ENCODE results near the gene CLN3. TPM values are rescaled to one million over a fixed set of nuclear protein-coding genes. Genes with fewer than 3 reads are reported as not detected.
"Not testable (repeated sequence)": the region's sequence is repeated elsewhere in the genome, so short reads cannot be mapped to it uniquely, and the experiment has no call there.

Gene CLN3
- total RNA-seq, 2 experiments from 2014 or later: 9.9 to 10.4 TPM

DNA sequence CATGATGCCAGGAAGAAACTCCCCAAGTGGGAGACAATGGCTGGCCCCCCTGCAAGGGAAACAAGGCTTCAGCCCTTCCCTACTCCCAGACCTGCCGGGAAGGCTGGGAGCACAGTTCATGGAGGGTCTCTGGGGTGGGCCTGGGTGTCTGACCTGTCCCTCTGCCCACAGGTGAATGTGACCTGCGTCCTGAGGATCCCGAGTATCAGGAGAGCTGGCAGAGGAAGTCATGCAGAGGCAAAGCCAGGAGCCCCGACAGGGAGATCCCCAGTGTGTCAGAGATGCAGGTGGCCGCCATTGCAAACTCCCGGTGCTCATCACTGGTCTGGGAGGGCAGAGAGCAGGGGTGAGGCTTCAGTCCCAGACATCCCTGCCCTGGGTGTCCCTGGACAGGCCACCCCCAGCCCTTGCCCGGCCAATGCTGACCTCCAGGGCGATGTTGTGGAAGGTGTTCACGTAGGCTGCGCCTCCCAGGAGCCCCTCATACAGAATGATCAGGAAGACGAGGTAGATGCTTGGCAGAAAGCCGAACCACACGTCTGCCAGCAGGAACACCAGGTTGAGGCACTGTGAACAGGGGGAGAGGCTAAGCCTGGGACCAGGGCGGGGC, 14.5 kb downstream of the CLN3 start:
- CTCF ChIA-PET: no interaction called here
- DNase-seq: no peak
- H3K27ac Mint-ChIP-seq: no peak overlapping the region

DNA sequence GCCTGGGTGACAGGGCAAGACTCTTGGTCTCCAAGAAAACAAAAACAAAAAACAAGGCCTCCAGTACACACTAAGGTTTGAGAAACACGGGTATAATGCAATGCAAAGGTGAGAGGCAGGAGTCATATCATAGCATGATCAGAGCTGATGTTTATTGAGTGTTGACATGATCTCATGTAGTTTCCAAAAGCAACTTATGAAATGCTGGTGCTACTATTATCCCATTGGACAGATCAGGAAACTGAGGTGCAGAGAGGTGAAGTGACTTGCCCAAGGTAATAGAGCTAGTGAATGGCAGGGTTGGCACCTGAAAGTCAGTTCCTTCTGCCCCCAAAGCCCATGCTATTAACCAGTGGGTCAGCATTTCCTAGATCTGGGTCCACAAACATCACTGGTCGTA, 16.7 kb downstream of the CLN3 start:
- CTCF ChIA-PET: no interaction called here
- intact Hi-C loops (cut with micrococcal nuclease): no loop called here
- Mint-ChIP-seq H3K4me1 (ENCODE audit: low read depth) (peaks cover 6% of the 10 kb centered on the region), H3K27me3 (ENCODE audit: low read depth) (no peaks in the 10 kb centered on the region), H3K36me3 (ENCODE audit: low read depth) (peaks cover 14% of the 10 kb centered on the region), H3K4me3 (no peak overlapping the region), H3K9me3 (no peaks in the 10 kb centered on the region), H3K27ac (no peak overlapping the region)
- no peak for DNase-seq

More for the DNA sequence above, 14.5 kb downstream of the CLN3 start:
- no peak overlapping the region for H3K4me3 Mint-ChIP-seq
- peaks cover 14% of the 10 kb centered on the region for H3K36me3 Mint-ChIP-seq (ENCODE audit: low read depth)
- peaks cover 6% of the 10 kb centered on the region for H3K4me1 Mint-ChIP-seq (ENCODE audit: low read depth)
- no peaks in the 10 kb centered on the region for H3K27me3 Mint-ChIP-seq (ENCODE audit: low read depth)
- H3K9me3 Mint-ChIP-seq: no peaks in the 10 kb centered on the region
- intact Hi-C loops (cut with micrococcal nuclease): no loop called here

DNA sequence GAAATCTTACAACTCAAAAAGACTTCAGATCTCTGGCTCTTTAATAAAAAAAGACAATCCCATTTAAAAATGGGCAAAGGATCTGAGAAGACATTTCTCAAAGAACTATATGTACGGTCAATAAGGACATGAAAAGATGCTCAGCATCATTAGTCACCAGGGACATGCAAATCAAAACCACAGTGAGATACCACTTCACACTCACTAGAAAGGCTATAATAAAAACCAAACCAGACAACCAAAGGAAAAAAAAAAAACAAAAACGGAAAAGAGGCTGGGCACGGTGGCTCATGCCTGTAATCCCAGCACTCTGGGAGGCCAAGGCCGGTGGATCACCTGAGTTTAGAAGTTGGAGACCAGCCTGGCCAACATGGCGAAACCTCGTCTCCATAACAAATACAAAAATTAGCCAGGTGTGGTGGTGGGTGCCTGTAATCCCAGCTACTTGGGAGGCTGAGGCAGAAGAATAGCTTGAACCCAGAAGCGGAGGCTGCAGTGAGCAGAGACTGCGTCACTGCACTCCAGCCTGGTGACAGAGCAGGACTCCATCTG, 18.1 kb downstream of the CLN3 start:
- Mint-ChIP-seq H3K27me3 (ENCODE audit: low read depth) (no peaks in the 10 kb centered on the region), H3K4me3 (no peak overlapping the region), H3K36me3 (ENCODE audit: low read depth) (peaks cover 14% of the 10 kb centered on the region), H3K27ac (peak overlapping the region; percentile 9), H3K4me1 (ENCODE audit: low read depth) (peaks cover 6% of the 10 kb centered on the region), H3K9me3 (no peaks in the 10 kb centered on the region)
- DNase-seq: no peak
- intact Hi-C loops (cut with micrococcal nuclease): no loop called here
- CTCF ChIA-PET: no interaction called here

GRCh38 chr16:28447081-28447480, 44.8 kb downstream of the CLN3 start:
- H3K27me3 Mint-ChIP-seq (ENCODE audit: low read depth); H3K27ac Mint-ChIP-seq; H3K36me3 Mint-ChIP-seq (ENCODE audit: low read depth); DNase-seq; H3K4me3 Mint-ChIP-seq; CTCF ChIA-PET; H3K4me1 Mint-ChIP-seq (ENCODE audit: low read depth); intact Hi-C loops (cut with micrococcal nuclease); H3K9me3 Mint-ChIP-seq: not testable (repeated sequence)

DNA sequence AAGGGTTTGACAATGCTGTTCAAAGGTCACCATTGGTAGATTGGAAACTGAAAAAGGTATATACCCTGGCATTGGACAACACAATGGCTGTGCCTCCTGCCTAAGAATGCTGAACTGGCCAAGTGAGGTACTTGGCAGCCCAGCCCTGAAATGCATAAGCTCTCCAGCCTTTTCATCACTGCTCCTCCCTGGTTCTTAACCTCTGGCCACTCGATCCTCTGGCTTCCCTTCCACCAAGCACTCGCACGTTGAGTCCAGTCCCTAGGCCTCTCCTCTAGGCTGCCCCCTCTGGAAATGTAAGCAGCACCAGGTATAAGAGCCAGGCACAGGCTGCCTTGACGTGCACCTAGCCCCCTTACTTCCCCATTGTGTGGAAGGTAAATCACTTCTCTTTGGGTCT, 45.5 kb downstream of the CLN3 start:
- H3K4me3 Mint-ChIP-seq; H3K4me1 Mint-ChIP-seq (ENCODE audit: low read depth); CTCF ChIA-PET; intact Hi-C loops (cut with micrococcal nuclease); DNase-seq; H3K36me3 Mint-ChIP-seq (ENCODE audit: low read depth); H3K27ac Mint-ChIP-seq; H3K27me3 Mint-ChIP-seq (ENCODE audit: low read depth); H3K9me3 Mint-ChIP-seq: not testable (repeated sequence)

DNA sequence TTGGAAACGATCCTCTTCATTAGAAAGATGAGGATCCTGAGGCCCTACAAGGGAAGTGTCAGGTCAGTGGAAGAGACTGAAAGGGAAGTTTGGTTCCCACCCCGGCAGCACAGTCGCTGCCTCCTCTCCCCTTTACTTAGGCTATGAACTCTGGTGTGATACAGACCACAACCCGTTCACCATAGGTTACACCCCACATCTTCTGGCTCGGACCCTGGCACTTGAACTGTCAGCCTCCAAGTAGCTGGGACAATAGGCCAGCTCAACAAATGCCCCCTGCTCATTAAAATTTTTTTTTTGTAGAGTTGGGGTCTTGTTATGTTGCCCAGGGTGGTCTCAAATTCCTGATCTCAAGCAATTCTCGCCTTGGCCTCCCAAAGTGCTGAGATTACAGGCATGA, 47.9 kb downstream of the CLN3 start:
- H3K9me3 Mint-ChIP-seq; H3K27me3 Mint-ChIP-seq (ENCODE audit: low read depth); CTCF ChIA-PET; DNase-seq; H3K27ac Mint-ChIP-seq; H3K36me3 Mint-ChIP-seq (ENCODE audit: low read depth); intact Hi-C loops (cut with micrococcal nuclease); H3K4me3 Mint-ChIP-seq; H3K4me1 Mint-ChIP-seq (ENCODE audit: low read depth): not testable (repeated sequence)

- CTCF ChIA-PET; H3K9me3 Mint-ChIP-seq; DNase-seq; intact Hi-C loops (cut with micrococcal nuclease); H3K27me3 Mint-ChIP-seq (ENCODE audit: low read depth); H3K4me1 Mint-ChIP-seq (ENCODE audit: low read depth); H3K4me3 Mint-ChIP-seq; H3K36me3 Mint-ChIP-seq (ENCODE audit: low read depth); H3K27ac Mint-ChIP-seq: not testable (repeated sequence)
Measured at GRCh38 chr16:28438899-28439298, 53.0 kb downstream of the CLN3 start.

DNA sequence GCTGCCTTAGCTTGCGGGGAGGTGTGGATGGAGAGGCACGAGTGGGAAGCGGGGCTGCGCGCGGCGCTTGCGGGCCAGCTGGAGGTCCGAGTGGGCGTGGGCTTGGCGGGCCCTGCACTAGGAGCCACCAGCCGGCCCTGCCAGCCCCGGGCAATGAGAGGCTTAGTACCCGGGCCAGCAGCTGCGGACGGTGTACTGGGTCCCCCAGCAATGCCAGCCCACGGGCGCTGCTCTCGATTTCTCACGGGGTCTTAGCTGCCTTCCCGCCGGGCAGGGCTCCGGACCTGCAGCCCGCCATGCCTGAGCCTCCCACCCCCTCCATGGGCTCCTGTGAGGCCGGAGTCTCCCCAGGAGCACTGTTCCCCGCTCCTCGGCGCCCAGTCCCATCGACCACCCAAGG, 56.5 kb downstream of the CLN3 start:
- H3K4me1 Mint-ChIP-seq (ENCODE audit: low read depth); intact Hi-C loops (cut with micrococcal nuclease); H3K4me3 Mint-ChIP-seq; H3K27me3 Mint-ChIP-seq (ENCODE audit: low read depth); H3K9me3 Mint-ChIP-seq; CTCF ChIA-PET; H3K36me3 Mint-ChIP-seq (ENCODE audit: low read depth); DNase-seq; H3K27ac Mint-ChIP-seq: not testable (repeated sequence)

Other genes with a start within 250 kb of the CLN3 start
- gene SBK1, start 199.5 kb downstream of the CLN3 start, total RNA-seq: 1 to 10 TPM; 2.8 to 3.4 TPM
- gene NPIPB6, start 128.6 kb downstream of the CLN3 start, total RNA-seq: 1 to 10 TPM; 2.0 TPM
- gene EIF3CL, start 88.2 kb downstream of the CLN3 start, total RNA-seq: 10 to 100 TPM; 88.3 to 96.9 TPM
- not detected for gene NPIPB7, start 19.7 kb downstream of the CLN3 start, total RNA-seq
- under 1 TPM; 0.72 to 0.77 TPM for gene APOBR, start 2.6 kb upstream of the CLN3 start, total RNA-seq
- not detected for gene IL27, start 14.8 kb upstream of the CLN3 start, total RNA-seq
- gene NUPR1, start 46.9 kb upstream of the CLN3 start, total RNA-seq: not detected
- gene SGF29, start 61.8 kb upstream of the CLN3 start, total RNA-seq: 10 to 100 TPM; 15.9 TPM
- under 1 TPM; 0.29 to 0.40 TPM for gene SULT1A2, start 105.0 kb upstream of the CLN3 start, total RNA-seq
- gene SULT1A1, start 118.0 kb upstream of the CLN3 start, total RNA-seq: 10 to 100 TPM in 1 of 2 experiments, 1 to 10 TPM in 1; 9.7 to 10.8 TPM
- not detected for gene NPIPB8, start 146.0 kb upstream of the CLN3 start, total RNA-seq
- gene EIF3C, start 219.4 kb upstream of the CLN3 start, total RNA-seq: 1,000 to 10,000 TPM; 1,095 to 1,121 TPM